ENCODE measurements around the gene GABRG2. TPM values are rescaled to one million over a fixed set of nuclear protein-coding genes. Genes with fewer than 3 reads are reported as not detected.
"Not testable (repeated sequence)": the region's sequence is repeated elsewhere in the genome, so short reads cannot be mapped to it uniquely, and the experiment has no call there.

Gene GABRG2
- total RNA-seq, 2 donors from 2014 or later, result 1.6 TPM; not detected in 1

DNA sequence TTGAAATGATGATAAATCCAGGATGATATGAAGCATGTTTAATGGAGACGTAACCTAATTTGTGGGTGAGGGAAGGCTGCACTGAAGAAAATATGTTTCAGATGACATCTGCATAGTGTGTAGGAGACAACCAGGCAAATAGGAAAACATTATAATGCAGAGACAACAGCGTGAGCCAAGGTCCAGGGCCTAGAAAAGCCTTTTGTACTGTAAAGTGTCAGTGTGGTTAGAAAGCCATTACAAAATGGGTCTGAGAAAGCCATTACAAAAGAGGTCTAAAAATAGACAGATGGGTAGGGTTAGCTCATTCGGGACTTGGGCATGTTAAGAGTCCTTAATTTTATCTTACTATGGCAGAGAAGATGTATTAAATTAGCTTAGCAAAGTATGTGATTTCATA, 14.9 kb upstream of the GABRG2 start:
- Histone ChIP-seq H3K27ac (no peak overlapping the region), H3K4me3 (no peak overlapping the region), H3K9me3 (no peaks in the 10 kb centered on the region), H3K27me3 (no peaks in the 10 kb centered on the region), H3K4me1 (no peaks in the 10 kb centered on the region), H3K36me3 (replicated peaks in 1 of 2; ENCODE audit: insufficient read depth in 1 of 2, low read depth in 2 of 2) (no peaks in the 10 kb centered on the region)
- TF ChIP-seq, protein P1, sequence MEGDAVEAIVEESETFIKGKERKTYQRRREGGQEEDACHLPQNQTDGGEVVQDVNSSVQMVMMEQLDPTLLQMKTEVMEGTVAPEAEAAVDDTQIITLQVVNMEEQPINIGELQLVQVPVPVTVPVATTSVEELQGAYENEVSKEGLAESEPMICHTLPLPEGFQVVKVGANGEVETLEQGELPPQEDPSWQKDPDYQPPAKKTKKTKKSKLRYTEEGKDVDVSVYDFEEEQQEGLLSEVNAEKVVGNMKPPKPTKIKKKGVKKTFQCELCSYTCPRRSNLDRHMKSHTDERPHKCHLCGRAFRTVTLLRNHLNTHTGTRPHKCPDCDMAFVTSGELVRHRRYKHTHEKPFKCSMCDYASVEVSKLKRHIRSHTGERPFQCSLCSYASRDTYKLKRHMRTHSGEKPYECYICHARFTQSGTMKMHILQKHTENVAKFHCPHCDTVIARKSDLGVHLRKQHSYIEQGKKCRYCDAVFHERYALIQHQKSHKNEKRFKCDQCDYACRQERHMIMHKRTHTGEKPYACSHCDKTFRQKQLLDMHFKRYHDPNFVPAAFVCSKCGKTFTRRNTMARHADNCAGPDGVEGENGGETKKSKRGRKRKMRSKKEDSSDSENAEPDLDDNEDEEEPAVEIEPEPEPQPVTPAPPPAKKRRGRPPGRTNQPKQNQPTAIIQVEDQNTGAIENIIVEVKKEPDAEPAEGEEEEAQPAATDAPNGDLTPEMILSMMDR (IDR thresholded peaks at IDR 0.05), result no peak
- no peak for TF ChIP-seq POLR2A (IDR thresholded peaks at IDR 0.05)
- ATAC-seq (no peak), DNase-seq (no peak)
- intact Hi-C loops (cut with DNase I), result no loop called here
- WGBS, 2 donors, result 45 to 50% methylated on average over 3 of the region's 3 CpGs

DNA sequence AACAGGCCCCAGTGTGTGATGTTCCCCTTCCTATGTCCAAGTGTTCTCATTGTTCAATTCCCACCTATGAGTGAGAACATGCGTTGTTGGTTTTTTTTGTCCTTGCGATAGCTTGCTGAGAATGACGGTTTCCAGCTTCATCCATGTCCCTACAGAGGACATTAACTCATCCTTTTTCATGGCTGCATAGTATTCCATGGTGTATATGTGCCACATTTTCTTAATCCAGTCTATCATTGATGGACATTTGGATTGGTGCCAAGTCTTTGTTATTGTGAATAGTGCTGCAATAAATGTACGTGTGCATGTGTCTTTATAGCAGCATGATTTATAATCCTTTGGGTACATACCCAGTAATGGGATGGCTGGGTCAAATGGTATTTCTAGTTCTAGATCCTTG, 12.5 kb upstream of the GABRG2 start:
- H3K27me3 ChIP-seq; H3K36me3 ChIP-seq (replicated peaks in 1 of 2; ENCODE audit: insufficient read depth in 1 of 2, low read depth in 2 of 2); H3K4me3 ChIP-seq; intact Hi-C loops (cut with DNase I); H3K27ac ChIP-seq; H3K4me1 ChIP-seq; DNase-seq; ATAC-seq; H3K9me3 ChIP-seq: not testable (repeated sequence)
- 76 to 78% methylated on average over 4 of the region's 4 CpGs for WGBS, 2 donors

DNA sequence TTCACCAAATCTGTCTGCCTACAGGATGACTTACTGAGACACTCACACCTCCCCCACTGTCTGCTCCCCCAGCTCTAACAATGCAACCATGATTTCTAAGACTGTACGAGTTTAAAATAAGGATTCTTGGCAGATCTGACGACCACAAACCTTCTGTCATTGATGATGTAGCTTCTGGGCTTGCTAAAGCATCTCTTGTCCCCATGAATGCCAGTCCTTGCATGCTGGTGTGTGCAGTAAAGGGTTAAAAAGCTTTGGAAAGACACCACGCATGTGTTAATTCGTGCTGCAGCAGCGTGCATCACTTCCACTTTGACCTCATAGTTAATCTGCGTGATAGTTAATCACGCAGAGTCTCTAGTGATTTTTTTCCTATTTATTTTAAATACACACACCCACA, 411 bp upstream of the GABRG2 start:
- TF ChIP-seq POLR2A (IDR thresholded peaks at IDR 0.05), result no peak
- TF ChIP-seq, protein P1 (IDR thresholded peaks at IDR 0.05), result no peak
- no peaks in the 10 kb centered on the region for H3K4me1 ChIP-seq
- intact Hi-C loops (cut with DNase I), result no loop called here

DNA sequence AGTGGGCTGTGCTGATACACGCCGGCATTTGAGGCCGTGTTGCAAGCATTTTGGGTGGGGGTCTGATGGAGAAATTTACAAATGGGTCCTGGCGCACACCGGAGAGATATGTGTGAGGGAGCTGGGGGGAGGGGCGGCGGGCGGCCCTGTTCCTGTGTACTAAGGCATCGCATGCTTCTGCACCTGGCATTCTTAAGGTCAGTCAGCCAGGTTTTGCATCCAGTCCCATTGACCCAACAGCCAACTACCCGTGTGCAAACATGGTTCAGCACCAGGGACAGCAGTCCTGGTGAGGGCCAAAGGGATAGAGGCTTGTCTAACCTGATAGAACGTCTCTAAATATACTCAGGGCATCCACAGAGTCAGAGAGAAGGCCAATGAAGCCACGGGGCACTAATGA, 839 bp downstream of the GABRG2 start:
- H3K27ac ChIP-seq, result no peak overlapping the region
- DNase-seq (peak; percentile 4 to 22 (median 12)), ATAC-seq (peak; percentile 21)
- H3K4me1 ChIP-seq, result no peaks in the 10 kb centered on the region
- H3K36me3 ChIP-seq (replicated peaks in 1 of 2; ENCODE audit: insufficient read depth in 1 of 2, low read depth in 2 of 2), result no peaks in the 10 kb centered on the region
- H3K27me3 ChIP-seq, result peaks cover 0 to 4% of the 10 kb centered on the region in 2 donors
- no peak overlapping the region for H3K4me3 ChIP-seq
- no peaks in the 10 kb centered on the region for H3K9me3 ChIP-seq
- intact Hi-C loops (cut with DNase I), result no loop called here
- WGBS, 2 donors, result 2 to 6% methylated on average over 8 to 12 of the region's 12 CpGs
- TF ChIP-seq, protein P1 (IDR thresholded peaks at IDR 0.05), result no peak
- no peak for TF ChIP-seq POLR2A (IDR thresholded peaks at IDR 0.05)

More for the DNA sequence above, 411 bp upstream of the GABRG2 start:
- Histone ChIP-seq H3K4me3 (no peak overlapping the region), H3K27me3 (peaks cover 0 to 4% of the 10 kb centered on the region in 2 donors), H3K9me3 (no peaks in the 10 kb centered on the region), H3K36me3 (replicated peaks in 1 of 2; ENCODE audit: insufficient read depth in 1 of 2, low read depth in 2 of 2) (no peaks in the 10 kb centered on the region), H3K27ac (no peak overlapping the region)
- DNase-seq, result no peak
- ATAC-seq, result no peak
- WGBS, 2 donors, result 1 to 4% methylated on average over 7 of the region's 7 CpGs

DNA sequence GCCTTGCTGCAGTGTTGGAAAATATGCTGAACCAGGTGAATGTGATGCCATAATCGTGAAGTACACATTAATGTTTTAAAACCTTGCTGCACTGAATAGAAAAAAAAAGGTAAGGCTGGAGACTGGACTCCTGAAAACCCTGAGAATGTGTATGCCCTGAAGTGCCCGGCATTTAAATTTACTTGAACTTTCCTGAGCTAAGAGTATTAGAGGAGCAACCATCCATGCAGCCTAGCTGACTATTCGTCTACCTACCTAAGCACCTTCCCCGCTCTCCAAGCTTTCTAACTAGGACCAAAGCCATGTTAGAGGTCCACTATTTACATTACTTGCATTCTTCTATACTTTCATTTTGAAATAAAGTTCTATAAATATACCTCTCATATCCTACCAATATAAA, 1.4 kb downstream of the GABRG2 start:
- no peak for DNase-seq
- intact Hi-C loops (cut with DNase I), result no loop called here
- Histone ChIP-seq H3K27me3 (peaks cover 0 to 4% of the 10 kb centered on the region in 2 donors), H3K36me3 (replicated peaks in 1 of 2; ENCODE audit: insufficient read depth in 1 of 2, low read depth in 2 of 2) (no peaks in the 10 kb centered on the region), H3K4me3 (no peak overlapping the region), H3K4me1 (no peaks in the 10 kb centered on the region), H3K27ac (no peak overlapping the region), H3K9me3 (no peaks in the 10 kb centered on the region)
- TF ChIP-seq, protein P1 (IDR thresholded peaks at IDR 0.05), result no peak
- TF ChIP-seq POLR2A (IDR thresholded peaks at IDR 0.05), result no peak
- 71 to 72% methylated on average over 4 of the region's 4 CpGs for WGBS, 2 donors
- ATAC-seq, result no peak

Data from body of pancreas (tissue), 4 donors.